Breast epithelium (tissue), 3 donors: ENCODE data around the gene ZNRD2.

ENCODE experiments used
- CTCF ChIP-seq, 3 donors: fragments of 450-650 bp; IDR thresholded peaks; one replicate each; pipeline ENCODE4 v1.5.1; 2016 to 2017; ENCODE audit warnings: antibody characterized with exemption in 3 of 3, mild to moderate bottlenecking in 3 of 3, moderate library complexity in 3 of 3
- POLR2A ChIP-seq: fragments of 450-650 bp; IDR thresholded peaks from one replicate; pipeline ENCODE4 v1.6.1; 2016; ENCODE audit warnings: antibody characterized with exemption, mild to moderate bottlenecking, moderate library complexity
- POLR2AphosphoS5 ChIP-seq, 3 donors: sonication (generic); formaldehyde crosslinking; IDR thresholded peaks; one replicate each; pipeline ENCODE4 v1.6.1; 2017; ENCODE audit warnings: antibody characterized with exemption in 3 of 3

DNA sequence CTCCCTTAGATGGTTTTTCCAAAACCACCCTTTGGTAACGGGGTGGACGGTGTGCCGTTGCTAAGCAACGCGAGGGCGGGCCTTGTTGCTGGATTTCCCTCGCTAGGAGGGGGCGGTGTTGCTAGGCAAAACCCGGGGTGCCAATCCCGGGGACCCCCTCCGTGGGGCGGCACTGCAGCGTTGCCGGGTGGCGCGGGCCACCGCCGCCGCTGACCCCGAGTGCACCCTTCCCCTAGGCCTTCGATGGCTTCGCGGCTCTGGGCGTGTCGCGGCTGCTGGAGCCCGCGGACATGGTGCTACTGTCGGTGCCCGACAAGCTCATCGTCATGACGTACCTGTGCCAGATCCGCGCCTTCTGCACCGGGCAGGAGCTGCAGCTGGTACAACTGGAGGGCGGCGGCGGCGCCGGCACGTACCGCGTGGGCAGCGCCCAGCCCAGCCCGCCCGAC lies 14.5 kb downstream of the ZNRD2 start:
- no peak for TF ChIP-seq POLR2A
- no peak for TF ChIP-seq CTCF (IDR thresholded peaks at IDR 0.05)
- TF ChIP-seq POLR2AphosphoS5 (IDR thresholded peaks at IDR 0.05) = no peak
